HCT116 (cell line): Measurements from ENCODE around the gene PDE4B. TPM values are rescaled to one million over a fixed set of nuclear protein-coding genes. Genes with fewer than 3 reads are reported as not detected.

Experiments used
- ATAC-seq: fragments of 200-7000 bp; cut with Tn5 transposase; 2 replicates; pipeline ENCODE4 v1.9.1; 2020; ENCODE audit warnings: mild to moderate bottlenecking, moderate library complexity
- BruUV-seq: library from RNA; stranded (reverse); fragments of 400-500 nt; replicated peaks from 2 replicates; lab custom pipeline; 2021; lab: Mats Ljungman, UMichigan
- CTCF ChIA-PET: fragments of 300-600 bp; sonication (Branson Sonifier 250); formaldehyde crosslinking; loops from one replicate; lab custom pipeline; 2021; ENCODE audit warnings: antibody characterized with exemption; lab: Charles Lee
- POLR2A ChIA-PET: fragments of 300-600, 350-600 bp; sonication (Branson Sonifier 250); formaldehyde crosslinking; loops from one replicate; lab custom pipeline; 2021; ENCODE audit warnings: antibody characterized with exemption; lab: Charles Lee
- RAD21 ChIA-PET, 2 experiments: fragments of 300-600 bp; sonication (Branson Sonifier 250); formaldehyde crosslinking; loops; one replicate each; lab custom pipeline; 2023; ENCODE audit warnings: low total read pairs in 2 of 2; ENCODE audit not compliant: uncharacterized antibody in 2 of 2, unreplicated experiment in 2 of 2, low non-redundant PET in 1 of 2; lab: Charles Lee
- DNase-seq: peaks from one replicate; pipeline ENCODE4 v3.0.0-alpha.2; 2010; ENCODE audit warnings: low read depth, low spot score
- H2AFZ ChIP-seq: fragments of 200-600 bp; shearing (Covaris generic), sonication (generic); 2 replicates; pipeline ENCODE4 v1.6.1; 2017; ENCODE audit warnings: low read depth, mixed run types, mixed read lengths, antibody characterized with exemption, low read length; ENCODE audit not compliant: poor library complexity, severe bottlenecking
- H3K27ac ChIP-seq: 2 replicates; pipeline ENCODE4 v1.5.1; 2012; ENCODE audit warnings: low read depth, low read length
- H3K27me3 ChIP-seq: fragments of 200-600 bp; sonication (generic); 2 replicates; pipeline ENCODE4 v1.6.1; 2016; ENCODE audit warnings: mixed run types, low read length, mixed read lengths; ENCODE audit not compliant: insufficient read depth
- H3K36me3 ChIP-seq, 2 experiments: fragments of 200-500 bp in 1 of 2; fragments of 200-600 bp in 1 of 2; sonication (Bioruptor generic) in 1 of 2; sonication (generic) in 1 of 2; 2 replicates each; pipeline versions ENCODE4 v1.5.1 to v1.6.1; 2014 to 2016; ENCODE audit warnings: low read length in 2 of 2, inconsistent platforms in 1 of 2, mixed read lengths in 1 of 2, mixed run types in 1 of 2; ENCODE audit not compliant: insufficient read depth in 2 of 2, control insufficient read depth in 1 of 2
- H3K4me1 ChIP-seq, 2 experiments: fragments of 200-600 bp in 1 of 2; sonication (generic) in 1 of 2; 2 replicates each; pipeline versions ENCODE4 v1.5.1 to v1.6.1; 2012 to 2017; ENCODE audit warnings: low read length in 2 of 2, inconsistent platforms in 1 of 2, mild to moderate bottlenecking in 1 of 2, mixed read lengths in 1 of 2, mixed run types in 1 of 2, moderate library complexity in 1 of 2; ENCODE audit not compliant: insufficient read depth in 2 of 2, control insufficient read depth in 1 of 2
- H3K4me2 ChIP-seq: fragments of 200-600 bp; sonication (generic); 2 replicates; pipeline ENCODE4 v1.6.1; 2017; ENCODE audit warnings: mixed run types, low read length, mixed read lengths
- H3K4me3 ChIP-seq, 2 experiments: fragments of 200-600 bp in 1 of 2; sonication (generic) in 1 of 2; replicated peaks in 1 of 2; 2 replicates each; pipeline ENCODE4 v1.5.1; 2011 to 2016; ENCODE audit warnings: low read length in 2 of 2, control low read depth in 1 of 2, low read depth in 1 of 2, mild to moderate bottlenecking in 1 of 2, mixed read lengths in 1 of 2, mixed run types in 1 of 2
- H3K79me2 ChIP-seq: fragments of 200-600 bp; sonication (generic); 2 replicates; pipeline ENCODE4 v1.6.1; 2017; ENCODE audit warnings: mild to moderate bottlenecking, mixed run types, low read length, moderate library complexity, mixed read lengths; ENCODE audit not compliant: insufficient read depth
- H3K9ac ChIP-seq: fragments of 200-600 bp; sonication (generic); 2 replicates; pipeline ENCODE4 v1.6.1; 2016; ENCODE audit warnings: low read length, mixed read lengths
- H3K9me2 ChIP-seq: fragments of 200-600 bp; sonication (generic), shearing (Covaris generic); 2 replicates; pipeline ENCODE4 v1.6.1; 2017; ENCODE audit warnings: mixed run types, mild to moderate bottlenecking, moderate library complexity; ENCODE audit not compliant: insufficient read depth
- H3K9me3 ChIP-seq, 2 experiments: fragments of 200-500 bp in 1 of 2; fragments of 200-600 bp in 1 of 2; sonication (Bioruptor generic) in 1 of 2; sonication (generic) in 1 of 2; 2 replicates each; pipeline ENCODE4 v1.6.1; 2014 to 2017; ENCODE audit warnings: low read length in 2 of 2, mixed read lengths in 2 of 2, inconsistent platforms in 1 of 2, low read depth in 1 of 2, mild to moderate bottlenecking in 1 of 2, mixed run types in 1 of 2, moderate library complexity in 1 of 2; ENCODE audit not compliant: control insufficient read depth in 1 of 2, insufficient read depth in 1 of 2
- H4K20me1 ChIP-seq: fragments of 200-600 bp; sonication (generic), shearing (Covaris generic); 2 replicates; pipeline ENCODE4 v1.6.1; 2017; ENCODE audit warnings: mixed run types, mild to moderate bottlenecking, moderate library complexity; ENCODE audit not compliant: insufficient read depth
- CTCF ChIP-seq, 3 experiments: fragments of 200-600 bp in 1 of 3; sonication (generic) in 1 of 3; IDR thresholded peaks in 2 of 3; conservative IDR thresholded peaks in 1 of 3; 2 replicates each; pipeline ENCODE4 v1.5.1; 2012 to 2017; ENCODE audit warnings: low read depth in 2 of 3, low read length in 2 of 3, antibody characterized with exemption in 1 of 3, borderline replicate concordance in 1 of 3, control low read depth in 1 of 3, mild to moderate bottlenecking in 1 of 3, mixed read lengths in 1 of 3, mixed run types in 1 of 3, moderate library complexity in 1 of 3; ENCODE audit not compliant: insufficient read depth in 1 of 3
- EGR1 ChIP-seq: IDR thresholded peaks from 2 replicates; pipeline ENCODE4 v1.6.1; 2012; ENCODE audit warnings: low read depth
- EZH2phosphoT487 ChIP-seq: fragments of 200-600 bp; IDR thresholded peaks from 2 replicates; pipeline ENCODE4 v1.6.1; 2018; ENCODE audit warnings: antibody characterized with exemption, borderline replicate concordance
- JUND ChIP-seq: IDR thresholded peaks from 2 replicates; pipeline ENCODE4 v1.6.1; 2012
- POLR2AphosphoS5 ChIP-seq: IDR thresholded peaks from 2 replicates; pipeline ENCODE4 v1.6.1; 2011; ENCODE audit warnings: mild to moderate bottlenecking, low read depth, low read length, moderate library complexity
- RAD21 ChIP-seq: IDR thresholded peaks from 2 replicates; pipeline ENCODE4 v1.6.1; 2012; ENCODE audit warnings: low read depth, mild to moderate bottlenecking
- REST ChIP-seq: IDR thresholded peaks from 2 replicates; pipeline ENCODE4 v1.6.1; 2012; ENCODE audit warnings: low read depth
- SIN3A ChIP-seq: IDR thresholded peaks from 2 replicates; pipeline ENCODE4 v1.6.1; 2012; ENCODE audit warnings: low read depth
- SP1 ChIP-seq: IDR thresholded peaks from 2 replicates; pipeline ENCODE4 v1.6.1; 2012; ENCODE audit warnings: low read depth
- intact Hi-C: fragments of 100-400 bp; cut with micrococcal nuclease; formaldehyde crosslinking; loops from 2 replicates; pipeline ENCODE4 v1.10.0; 2022
- total RNA-seq: library from RNA; stranded (reverse); gene quantifications from one replicate; pipeline ENCODE4 v1.2.1, GENCODE V29; 2021; ENCODE audit not compliant: unreplicated experiment
- TF ChIP-seq, protein P1 (sequence below): IDR thresholded peaks from 2 replicates; pipeline ENCODE4 v1.6.1; 2012

Gene PDE4B
- total RNA-seq, 1 experiment from 2014 or later: 76.9 TPM

DNA sequence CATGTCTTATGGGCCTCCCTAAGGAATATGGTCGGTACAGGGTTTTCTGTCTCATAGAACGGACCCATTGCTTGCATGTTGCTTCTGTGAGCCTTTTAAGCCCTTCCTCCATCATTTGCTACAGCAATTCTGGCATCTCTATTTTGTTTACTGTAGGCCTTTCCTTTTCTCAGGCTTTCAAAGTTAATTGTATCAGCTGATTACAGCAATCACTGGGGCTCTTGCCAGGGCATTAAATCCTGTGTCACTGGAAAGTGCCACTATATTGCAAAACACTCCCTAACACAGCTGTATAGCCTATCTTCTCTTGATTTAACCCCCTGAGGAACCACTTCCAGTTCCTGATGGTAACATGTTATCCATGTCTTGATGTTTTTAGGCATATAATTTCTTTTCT, 156.5 kb downstream of the PDE4B start:
- Histone ChIP-seq H4K20me1 (no peaks in the 10 kb centered on the region), H3K36me3 (no peaks in the 10 kb centered on the region)
- BruUV-seq: no TSS peak
- TF ChIP-seq RAD21: no peak
- TF ChIP-seq SIN3A: no peak
- no peak for TF ChIP-seq EZH2phosphoT487
- no peak for TF ChIP-seq SP1
- no peak for TF ChIP-seq EGR1
- TF ChIP-seq REST: no peak
- no peak for TF ChIP-seq POLR2AphosphoS5
- TF ChIP-seq, protein P1, sequence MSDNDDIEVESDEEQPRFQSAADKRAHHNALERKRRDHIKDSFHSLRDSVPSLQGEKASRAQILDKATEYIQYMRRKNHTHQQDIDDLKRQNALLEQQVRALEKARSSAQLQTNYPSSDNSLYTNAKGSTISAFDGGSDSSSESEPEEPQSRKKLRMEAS: no peak
- no peak for TF ChIP-seq JUND
- TF ChIP-seq CTCF (IDR thresholded peaks at IDR 0.05 in 2 of 3, conservative IDR thresholded peaks at IDR 0.05 in 1 of 3; ENCODE audit: borderline replicate concordance in 1 of 3, insufficient read depth in 1 of 3, low read depth in 2 of 3, low read length in 2 of 3): no peak
- TF ChIP-seq, all 23 proteins: peak for 0
- ChIA-PET POLR2A (no interaction called here), CTCF (no interaction called here), RAD21 (no interaction called here)
- H2AFZ ChIP-seq: no peak overlapping the region
- no peaks in the 10 kb centered on the region for H3K9me3 ChIP-seq
- ATAC-seq: no peak
- no peak for DNase-seq
- H3K27ac ChIP-seq: no peak overlapping the region
- H3K4me2 ChIP-seq: no peak overlapping the region
- no peaks in the 10 kb centered on the region for H3K27me3 ChIP-seq
- intact Hi-C loops: no loop called here
- no peaks in the 10 kb centered on the region for H3K9me2 ChIP-seq
- H3K4me3 ChIP-seq: no peak overlapping the region
- no peaks in the 10 kb centered on the region for H3K79me2 ChIP-seq
- H3K9ac ChIP-seq: no peak overlapping the region
- no peaks in the 10 kb centered on the region for H3K4me1 ChIP-seq
